ENCODE measurements around the gene CAPN9. TPM values are rescaled to one million over a fixed set of nuclear protein-coding genes. Genes with fewer than 3 reads are reported as not detected.

CAPN9 gene
- total RNA-seq, 1 experiment from 2014 or later: not detected

- intact Hi-C loops (cut with micrococcal nuclease): loop anchor here (10.0 kb wide), 1 partner anchor 287 kb away; no protein-coding TSS in a partner anchor
- DNase-seq (no peak), ATAC-seq (no peak)
- Histone ChIP-seq H3K27me3 (ENCODE audit: low read length) (peaks cover 11% of the 10 kb centered on the region), H3K4me1 (ENCODE audit: insufficient read depth, low read length) (no peaks in the 10 kb centered on the region), H3K9me3 (ENCODE audit: low read length) (no peaks in the 10 kb centered on the region), H3K27ac (ENCODE audit: low read length) (no peak overlapping the region), H4K20me1 (ENCODE audit: low read length) (no peaks in the 10 kb centered on the region), H2AFZ (ENCODE audit: low read length) (no peak overlapping the region), H3K4me3 (ENCODE audit: low read length) (no peak overlapping the region), H3K4me2 (ENCODE audit: low read length) (no peak overlapping the region), H3K9me2 (replicated peaks; ENCODE audit: low read length) (no peaks in the 10 kb centered on the region), H3K79me2 (ENCODE audit: low read length) (no peaks in the 10 kb centered on the region), H3F3A (ENCODE audit: low read length, unreplicated experiment) (no peaks in the 10 kb centered on the region), H3K36me3 (ENCODE audit: low read depth, low read length) (no peaks in the 10 kb centered on the region), H3K9ac (ENCODE audit: low read length) (no peak overlapping the region)
- TF ChIP-seq CTCF (conservative IDR thresholded peaks at IDR 0.05; ENCODE audit: low read depth, low read length): no peak
- TF ChIP-seq EZH2 (IDR thresholded peaks at IDR 0.05; ENCODE audit: low read length, unreplicated experiment): no peak
- no peak for TF ChIP-seq EZH2phosphoT487 (IDR thresholded peaks at IDR 0.05; ENCODE audit: borderline replicate concordance, low read length)
- ChIA-PET CTCF (interaction anchor here (0.8 kb wide), 1 partner anchor 181 kb away, joined by 3 read pairs; the partner anchor contains the start of genes ARV1 and TTC13), POLR2A (ENCODE audit: unreplicated experiment) (no interaction called here)
- no TSS peak for BruUV-seq (replicated peaks)
Measured at GRCh38 chr1:230797376-230797920, 50.3 kb downstream of the CAPN9 start.

- no peaks in the 10 kb centered on the region for H3K4me1 ChIP-seq (ENCODE audit: insufficient read depth, low read length)
- no peak overlapping the region for H3K27ac ChIP-seq (ENCODE audit: low read length)
- intact Hi-C loops (cut with micrococcal nuclease): loop anchor here (1.0 to 10.0 kb wide), 5 partner anchors 71 to 413 kb away; partner anchors contain the start of genes ARV1 and C1orf198
- peak overlapping the region; percentile 35; the same call in 1 of the 2 replicates for H2AFZ ChIP-seq (ENCODE audit: low read length)
- H3K9me2 ChIP-seq (replicated peaks; ENCODE audit: low read length): no peaks in the 10 kb centered on the region
- no peak overlapping the region for H3K4me3 ChIP-seq (ENCODE audit: low read length)
- H3K36me3 ChIP-seq (ENCODE audit: low read depth, low read length): no peaks in the 10 kb centered on the region
- no peaks in the 10 kb centered on the region for H3K9me3 ChIP-seq (ENCODE audit: low read length)
- H3K27me3 ChIP-seq (ENCODE audit: low read length): peaks cover 11% of the 10 kb centered on the region
- no TSS peak for BruUV-seq (replicated peaks)
- no peaks in the 10 kb centered on the region for H3K79me2 ChIP-seq (ENCODE audit: low read length)
- DNase-seq (peak; percentile 78), ATAC-seq (peak; percentile 92)
- no peak overlapping the region for H3K4me2 ChIP-seq (ENCODE audit: low read length)
- ChIA-PET POLR2A (ENCODE audit: unreplicated experiment) (no interaction called here), CTCF (interaction anchor here (0.8 kb wide), 2 partner anchors 27 to 181 kb away, joined by 3 read pairs; partner anchors contain the start of genes ARV1 and TTC13)
- H3K9ac ChIP-seq (ENCODE audit: low read length): no peak overlapping the region
- TF ChIP-seq EZH2phosphoT487 (IDR thresholded peaks at IDR 0.05; ENCODE audit: borderline replicate concordance, low read length): no peak
- peak; percentile 96 for TF ChIP-seq CTCF (conservative IDR thresholded peaks at IDR 0.05; ENCODE audit: low read depth, low read length)
- H4K20me1 ChIP-seq (ENCODE audit: low read length): no peaks in the 10 kb centered on the region
- H3F3A ChIP-seq (ENCODE audit: low read length, unreplicated experiment): no peaks in the 10 kb centered on the region
Measured at GRCh38 chr1:230797942-230798365, 50.8 kb downstream of the CAPN9 start.

GRCh38 chr1:230798491-230798890 lies 51.3 kb downstream of the CAPN9 start:
- no peak for TF ChIP-seq CTCF (conservative IDR thresholded peaks at IDR 0.05; ENCODE audit: low read depth, low read length)
- no peak for TF ChIP-seq EZH2 (IDR thresholded peaks at IDR 0.05; ENCODE audit: low read length, unreplicated experiment)
- no peak for TF ChIP-seq EZH2phosphoT487 (IDR thresholded peaks at IDR 0.05; ENCODE audit: borderline replicate concordance, low read length)
- Histone ChIP-seq H3K4me2 (ENCODE audit: low read length) (no peak overlapping the region), H3K79me2 (ENCODE audit: low read length) (no peaks in the 10 kb centered on the region), H3K27me3 (ENCODE audit: low read length) (peaks cover 11% of the 10 kb centered on the region), H3K36me3 (ENCODE audit: low read depth, low read length) (no peaks in the 10 kb centered on the region), H2AFZ (ENCODE audit: low read length) (no peak overlapping the region), H3K9me3 (ENCODE audit: low read length) (no peaks in the 10 kb centered on the region), H3K9ac (ENCODE audit: low read length) (no peak overlapping the region), H3K27ac (ENCODE audit: low read length) (no peak overlapping the region), H3K9me2 (replicated peaks; ENCODE audit: low read length) (no peaks in the 10 kb centered on the region), H3K4me3 (ENCODE audit: low read length) (no peak overlapping the region), H4K20me1 (ENCODE audit: low read length) (no peaks in the 10 kb centered on the region), H3K4me1 (ENCODE audit: insufficient read depth, low read length) (no peaks in the 10 kb centered on the region), H3F3A (ENCODE audit: low read length, unreplicated experiment) (no peaks in the 10 kb centered on the region)
- CTCF ChIA-PET: interaction anchor here (0.8 kb wide), 1 partner anchor 26 kb away, joined by 3 read pairs; no protein-coding TSS in a partner anchor
- no peak for DNase-seq
- BruUV-seq (replicated peaks): no TSS peak
- POLR2A ChIA-PET (ENCODE audit: unreplicated experiment): no interaction called here
- intact Hi-C loops (cut with micrococcal nuclease): loop anchor here (1.0 to 10.0 kb wide), 5 partner anchors 70 to 413 kb away; partner anchors contain the start of genes ARV1 and C1orf198
- ATAC-seq: no peak
